NCI-H146 treated with DMSO at 0.1 percent for 48 hours (cell line): ENCODE measurements around the gene LRP1.

Source experiments
- DNase-seq: peaks from one replicate; lab custom pipeline; 2025; ENCODE audit not compliant: unreplicated experiment; lab: John Stamatoyannopoulos, UW

Gene LRP1

DNA sequence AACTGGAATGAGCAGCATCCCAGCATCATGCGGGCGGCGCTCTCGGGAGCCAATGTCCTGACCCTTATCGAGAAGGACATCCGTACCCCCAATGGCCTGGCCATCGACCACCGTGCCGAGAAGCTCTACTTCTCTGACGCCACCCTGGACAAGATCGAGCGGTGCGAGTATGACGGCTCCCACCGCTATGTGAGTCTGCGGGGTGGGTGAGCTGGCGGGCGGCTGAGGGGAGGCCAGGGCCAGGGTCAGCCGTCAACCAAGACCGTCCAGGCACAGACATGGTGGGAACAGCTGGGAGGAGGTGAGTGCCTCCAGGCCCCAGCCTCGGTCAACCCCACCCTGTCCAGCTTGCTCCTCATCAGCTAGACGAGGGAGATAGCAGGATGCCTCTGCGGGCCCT, 62.5 kb downstream of the LRP1 start:
- DNase-seq, result no peak

DNA sequence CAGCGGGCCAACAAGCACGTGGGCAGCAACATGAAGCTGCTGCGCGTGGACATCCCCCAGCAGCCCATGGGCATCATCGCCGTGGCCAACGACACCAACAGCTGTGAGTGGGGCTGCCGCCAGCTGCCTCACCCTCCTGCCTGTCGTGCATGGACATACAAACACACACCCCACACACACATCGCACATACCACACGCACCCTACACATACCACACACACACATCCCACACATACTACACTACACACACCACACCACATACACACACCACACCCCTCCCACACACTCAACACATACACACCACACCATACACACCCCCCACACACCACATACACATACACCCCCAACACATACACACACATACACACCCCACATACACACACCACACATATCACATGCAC, 63.1 kb downstream of the LRP1 start:
- DNase-seq, result no peak

GRCh38 chr12:57192920-57193319, 64.6 kb downstream of the LRP1 start:
- DNase-seq, result no peak

DNA sequence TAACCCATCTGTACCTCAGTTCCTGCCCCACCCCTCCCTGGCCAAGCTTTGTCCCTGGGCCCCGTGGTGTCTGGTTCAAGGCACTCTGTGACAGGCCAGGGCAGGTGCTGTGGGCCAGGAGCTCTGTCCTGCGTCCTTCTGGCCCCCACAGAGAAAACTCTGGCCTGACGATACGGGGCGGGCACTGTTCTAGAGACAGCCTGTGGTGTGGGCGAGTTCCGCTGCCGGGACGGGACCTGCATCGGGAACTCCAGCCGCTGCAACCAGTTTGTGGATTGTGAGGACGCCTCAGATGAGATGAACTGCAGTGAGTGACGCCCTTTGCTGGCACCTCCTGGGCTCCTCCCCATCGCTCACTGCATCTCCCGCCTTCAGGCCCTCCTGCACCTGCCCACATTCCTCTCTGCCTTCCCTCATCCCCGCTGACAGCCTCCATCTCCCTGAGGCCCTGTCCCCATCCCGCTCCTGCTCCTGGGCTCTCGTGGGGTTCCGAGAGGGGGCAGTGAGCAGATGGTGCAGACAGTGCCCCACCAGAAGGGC, 65.5 kb downstream of the LRP1 start:
- DNase-seq, result no peak

- no peak for DNase-seq
Measured at GRCh38 chr12:57194253-57194652, 66.0 kb downstream of the LRP1 start.

- DNase-seq, result no peak
Measured at GRCh38 chr12:57195186-57195585, 66.9 kb downstream of the LRP1 start.

GRCh38 chr12:57195611-57196371, 67.5 kb downstream of the LRP1 start:
- DNase-seq, result no peak

GRCh38 chr12:57196439-57196838, 68.2 kb downstream of the LRP1 start:
- DNase-seq, result no peak

- DNase-seq, result no peak
Measured at GRCh38 chr12:57196956-57197355, 68.7 kb downstream of the LRP1 start.

DNA sequence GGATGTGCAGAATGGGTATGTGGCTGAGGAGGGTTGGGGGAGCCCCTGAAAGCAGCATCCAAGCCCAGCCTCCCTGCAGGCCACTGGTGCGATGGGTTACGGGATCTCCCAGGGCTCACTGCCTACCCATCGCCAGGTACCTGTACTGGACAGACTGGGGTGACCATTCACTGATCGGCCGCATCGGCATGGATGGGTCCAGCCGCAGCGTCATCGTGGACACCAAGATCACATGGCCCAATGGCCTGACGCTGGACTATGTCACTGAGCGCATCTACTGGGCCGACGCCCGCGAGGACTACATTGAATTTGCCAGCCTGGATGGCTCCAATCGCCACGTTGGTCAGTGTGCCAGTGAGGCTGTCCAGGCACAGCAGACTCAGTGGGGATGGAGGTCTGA, 70.0 kb downstream of the LRP1 start:
- DNase-seq, result no peak

DNA sequence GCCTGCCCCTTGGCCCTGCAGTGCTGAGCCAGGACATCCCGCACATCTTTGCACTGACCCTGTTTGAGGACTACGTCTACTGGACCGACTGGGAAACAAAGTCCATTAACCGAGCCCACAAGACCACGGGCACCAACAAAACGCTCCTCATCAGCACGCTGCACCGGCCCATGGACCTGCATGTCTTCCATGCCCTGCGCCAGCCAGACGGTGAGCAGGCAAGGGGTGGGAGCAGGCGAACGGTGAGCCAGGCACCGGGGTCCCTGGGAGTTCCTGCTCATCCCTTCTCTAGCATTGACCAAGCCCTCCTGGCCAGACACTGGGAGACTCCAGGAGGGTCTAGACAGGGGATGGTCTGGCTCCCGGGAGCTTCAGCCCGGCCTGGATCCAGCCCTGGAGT, 70.9 kb downstream of the LRP1 start:
- DNase-seq, result no peak

DNA sequence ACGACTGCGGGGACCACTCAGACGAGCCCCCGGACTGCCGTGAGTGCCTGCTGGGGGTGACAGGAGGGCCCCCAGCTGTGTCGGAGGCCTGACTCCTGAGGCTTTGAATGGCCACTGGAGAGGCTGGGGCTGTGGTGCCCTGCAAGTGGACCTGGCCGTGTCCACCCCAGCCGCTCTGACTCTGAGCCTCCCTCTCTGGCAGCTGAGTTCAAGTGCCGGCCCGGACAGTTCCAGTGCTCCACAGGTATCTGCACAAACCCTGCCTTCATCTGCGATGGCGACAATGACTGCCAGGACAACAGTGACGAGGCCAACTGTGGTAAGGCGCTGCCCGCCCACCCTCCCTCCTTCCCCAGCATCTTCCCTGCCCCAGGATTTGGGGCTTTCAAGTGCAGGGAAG, 72.2 kb downstream of the LRP1 start:
- DNase-seq, result no peak

DNA sequence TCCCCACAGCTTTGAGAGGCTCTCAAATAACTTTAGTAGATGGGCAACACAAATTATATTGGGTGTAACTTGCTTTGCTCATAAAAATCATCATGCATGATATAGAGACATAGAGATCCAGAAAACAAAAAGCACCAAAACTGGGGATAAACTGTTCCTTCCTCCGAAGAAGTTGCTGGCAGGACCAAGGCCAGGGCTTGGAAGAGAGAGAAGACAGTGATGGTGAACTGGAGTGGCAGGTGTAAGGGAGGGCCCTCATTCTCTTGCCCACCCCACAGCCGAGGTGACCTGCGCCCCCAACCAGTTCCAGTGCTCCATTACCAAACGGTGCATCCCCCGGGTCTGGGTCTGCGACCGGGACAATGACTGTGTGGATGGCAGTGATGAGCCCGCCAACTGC, 72.9 kb downstream of the LRP1 start:
- no peak for DNase-seq

- no peak for DNase-seq
Measured at GRCh38 chr12:57201631-57202030, 73.3 kb downstream of the LRP1 start.

DNA sequence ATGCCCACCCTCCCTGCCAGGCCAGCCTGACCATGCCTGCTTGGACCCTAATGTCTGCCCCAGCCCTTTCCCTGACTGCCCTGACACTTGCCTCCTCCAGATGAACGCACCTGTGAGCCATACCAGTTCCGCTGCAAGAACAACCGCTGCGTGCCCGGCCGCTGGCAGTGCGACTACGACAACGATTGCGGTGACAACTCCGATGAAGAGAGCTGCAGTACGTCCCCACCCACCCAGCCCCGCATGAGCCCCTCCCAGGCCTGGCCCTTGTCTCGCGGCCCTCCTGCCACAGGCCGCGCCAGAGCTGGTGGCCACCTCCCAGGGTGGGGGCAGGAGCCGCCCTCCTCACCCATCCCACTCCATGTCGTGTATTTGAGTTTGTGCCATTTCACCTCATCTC, 74.0 kb downstream of the LRP1 start:
- no peak for DNase-seq

- no peak for DNase-seq
Measured at GRCh38 chr12:57203201-57203600, 74.9 kb downstream of the LRP1 start.

DNA sequence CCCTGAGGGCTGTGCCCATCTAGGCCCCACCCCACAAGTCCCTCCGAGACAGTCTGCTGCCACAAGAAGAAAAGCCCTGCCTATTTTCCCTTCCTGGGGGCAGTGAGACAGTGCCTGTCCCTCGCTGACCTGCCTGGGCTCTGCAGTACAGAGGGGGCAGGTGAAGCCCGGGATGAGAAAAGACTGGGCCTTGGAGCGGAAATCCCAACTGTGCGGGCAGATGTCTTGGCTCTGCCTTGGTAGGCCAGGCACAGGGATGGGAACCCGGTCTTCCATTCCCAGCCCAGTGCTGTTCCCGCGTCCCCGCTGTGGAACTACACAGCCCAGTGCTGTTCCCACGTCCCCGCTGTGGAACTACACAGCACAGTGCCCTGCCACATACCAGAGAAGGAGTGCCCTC, 75.5 kb downstream of the LRP1 start:
- DNase-seq, result no peak

GRCh38 chr12:57204454-57204853, 76.2 kb downstream of the LRP1 start:
- no peak for DNase-seq

- no peak for DNase-seq
Measured at GRCh38 chr12:57205186-57205585, 76.9 kb downstream of the LRP1 start.

GRCh38 chr12:57205931-57206330, 77.6 kb downstream of the LRP1 start:
- no peak for DNase-seq

GRCh38 chr12:57207731-57208630, 79.7 kb downstream of the LRP1 start:
- DNase-seq, result no peak

GRCh38 chr12:57208631-57209282, 80.5 kb downstream of the LRP1 start:
- DNase-seq, result no peak
